Sciatic nerve (tissue), 2 donors: Measurements from ENCODE around the gene TRIM28. TPM values are rescaled to one million over a fixed set of nuclear protein-coding genes. Genes with fewer than 3 reads are reported as not detected.

Source experiments
- ATAC-seq: fragments of 200-7000 bp; cut with Tn5 transposase; one replicate; pipeline ENCODE4 v1.9.1; 2020; ENCODE audit warnings: mild to moderate bottlenecking, moderate library complexity
- DNase-seq: peaks from one replicate; pipeline ENCODE4 v3.0.0-alpha.2; 2020; ENCODE audit warnings: low spot score
- intact Hi-C: fragments of 100-400 bp; cut with DNase I; formaldehyde crosslinking; loops from one replicate; pipeline ENCODE4 v1.14.2; 2022
- total RNA-seq: library from RNA; stranded (reverse); fragmentation: NEBNext Ultra II Directional; extraction: Animal tissue kit (Norgen Biotek cat#: 25700); gene quantifications from one replicate; pipeline ENCODE4 v1.2.1, GENCODE V29; 2021
- donor health status: DM: no; HTN: no; CAD: no.
- donor health status: DM: no; HTN: no; CAD: no.

The TRIM28 gene
- total RNA-seq, 1 donor from 2014 or later = 168 TPM

- ATAC-seq (no peak), DNase-seq (peak; percentile 85)
- intact Hi-C loops = no loop called here
Measured at GRCh38 chr19:58558066-58558622, 14.3 kb downstream of the TRIM28 start, which contains the start of gene UBE2M. UBE2M (minus strand) TSS chr19:58558611; CDS start chr19:58558381, 230 bp downstream.

GRCh38 chr19:58558623-58559274 is 14.9 kb downstream of the TRIM28 start:
- intact Hi-C loops = no loop called here
- ATAC-seq (peak; percentile 89), DNase-seq (peak; percentile 100)

- DNase-seq (peak; percentile 95), ATAC-seq (peak; percentile 83)
- intact Hi-C loops = no loop called here
Measured at GRCh38 chr19:58559275-58560006, 15.6 kb downstream of the TRIM28 start.

- intact Hi-C loops = no loop called here
- DNase-seq (no peak), ATAC-seq (no peak)
Measured at GRCh38 chr19:58560007-58560887, 16.4 kb downstream of the TRIM28 start.

GRCh38 chr19:58560921-58561320 is 17.1 kb downstream of the TRIM28 start:
- DNase-seq (no peak), ATAC-seq (no peak)
- intact Hi-C loops = no loop called here

DNA sequence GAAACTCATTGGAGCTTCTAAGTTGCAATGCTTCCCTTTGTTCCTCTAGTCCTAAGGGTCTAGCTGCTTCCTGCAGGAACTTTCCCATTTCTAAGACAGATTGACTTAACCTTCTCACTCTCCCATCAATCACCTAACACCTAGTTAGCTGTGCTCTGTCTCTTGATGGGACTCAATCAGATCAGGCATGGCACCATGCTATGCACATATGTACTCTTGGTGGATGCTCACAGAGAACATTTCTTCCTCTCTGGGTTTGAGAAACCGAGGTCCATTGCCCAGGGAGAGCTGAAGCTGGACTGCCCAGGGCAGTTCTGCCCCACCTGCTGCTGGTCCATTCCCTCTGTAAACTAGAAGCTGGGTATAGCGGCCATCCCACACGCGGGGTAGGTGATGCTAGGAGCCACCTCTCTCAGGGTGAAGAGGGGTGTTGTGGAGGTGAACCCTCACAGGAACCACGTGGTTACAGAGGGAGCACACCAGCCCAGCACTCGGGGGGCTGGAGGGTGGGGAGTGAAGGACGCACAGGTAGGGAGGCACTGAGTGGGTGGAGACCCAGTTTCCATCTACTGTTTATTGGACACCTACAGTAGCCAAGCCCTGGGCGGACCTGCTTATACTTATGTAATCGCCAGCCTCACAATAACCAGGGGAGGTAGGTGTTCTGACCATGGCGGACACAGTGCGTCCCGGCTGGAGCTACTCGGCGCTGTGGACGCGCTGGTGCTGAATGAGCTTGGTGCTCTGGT is 17.7 kb downstream of the TRIM28 start:
- ATAC-seq = no peak
- intact Hi-C loops = no loop called here
- no peak for DNase-seq

GRCh38 chr19:58562122-58563033 is 18.5 kb downstream of the TRIM28 start:
- ATAC-seq (no peak), DNase-seq (peak; percentile 73)
- intact Hi-C loops = no loop called here

DNA sequence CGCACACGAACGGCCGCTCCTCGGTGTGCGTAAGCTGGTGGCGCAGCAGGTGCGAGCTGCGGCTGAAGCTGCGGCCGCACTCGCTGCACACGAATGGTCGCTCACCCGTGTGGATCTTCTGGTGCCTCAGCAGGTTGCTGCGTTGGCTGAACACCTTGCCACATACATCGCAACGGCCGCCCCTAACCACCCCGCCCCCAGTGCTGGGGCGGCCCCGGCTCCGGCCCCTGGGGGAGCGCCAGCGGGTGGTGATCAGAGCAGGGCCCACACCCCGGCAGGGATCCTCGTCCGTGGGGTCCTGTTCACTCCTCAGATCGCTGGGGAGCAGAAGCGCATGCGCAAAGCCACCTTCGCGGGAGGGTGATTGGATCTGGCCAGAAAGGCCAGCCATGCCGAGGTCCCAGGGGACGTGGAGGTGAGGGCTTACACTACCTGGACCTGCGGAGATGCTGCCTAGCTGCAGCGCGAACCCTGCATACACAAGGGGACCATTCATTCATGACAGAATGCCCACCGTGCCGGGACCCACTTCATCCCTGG is 19.2 kb downstream of the TRIM28 start:
- DNase-seq (peak; percentile 74), ATAC-seq (no peak)
- intact Hi-C loops = no loop called here

- no peak for ATAC-seq
- intact Hi-C loops = no loop called here
- DNase-seq = peak; percentile 56
Measured at GRCh38 chr19:58563823-58564222, 20.0 kb downstream of the TRIM28 start.

DNA sequence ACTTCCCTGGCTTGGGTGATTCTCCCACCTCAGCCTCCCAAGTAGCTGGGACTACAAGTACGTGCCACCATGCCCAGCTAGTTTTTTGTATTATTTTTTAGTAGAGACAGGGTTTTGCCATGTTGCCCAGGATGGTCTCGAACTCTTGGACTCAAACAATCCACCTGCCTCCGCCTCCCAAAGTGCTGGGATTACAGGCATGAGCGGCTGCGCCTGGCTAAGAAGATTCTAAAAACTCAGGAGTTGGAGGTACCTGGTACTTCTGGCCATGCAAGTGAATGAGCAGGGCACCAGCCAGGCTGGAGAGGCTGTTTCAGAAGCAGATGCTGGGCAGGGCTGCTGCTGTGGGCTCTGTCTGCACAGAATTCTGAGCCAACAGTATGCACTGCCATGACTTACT is 23.1 kb downstream of the TRIM28 start:
- no peak for ATAC-seq
- intact Hi-C loops = no loop called here
- DNase-seq = peak; percentile 42

GRCh38 chr19:58568453-58569130 is 24.7 kb downstream of the TRIM28 start:
- intact Hi-C loops = no loop called here
- ATAC-seq (no peak), DNase-seq (peak; percentile 39)

- ATAC-seq (no peak), DNase-seq (peak; percentile 52)
- intact Hi-C loops = no loop called here
Measured at GRCh38 chr19:58569191-58569942, 25.5 kb downstream of the TRIM28 start.

DNA sequence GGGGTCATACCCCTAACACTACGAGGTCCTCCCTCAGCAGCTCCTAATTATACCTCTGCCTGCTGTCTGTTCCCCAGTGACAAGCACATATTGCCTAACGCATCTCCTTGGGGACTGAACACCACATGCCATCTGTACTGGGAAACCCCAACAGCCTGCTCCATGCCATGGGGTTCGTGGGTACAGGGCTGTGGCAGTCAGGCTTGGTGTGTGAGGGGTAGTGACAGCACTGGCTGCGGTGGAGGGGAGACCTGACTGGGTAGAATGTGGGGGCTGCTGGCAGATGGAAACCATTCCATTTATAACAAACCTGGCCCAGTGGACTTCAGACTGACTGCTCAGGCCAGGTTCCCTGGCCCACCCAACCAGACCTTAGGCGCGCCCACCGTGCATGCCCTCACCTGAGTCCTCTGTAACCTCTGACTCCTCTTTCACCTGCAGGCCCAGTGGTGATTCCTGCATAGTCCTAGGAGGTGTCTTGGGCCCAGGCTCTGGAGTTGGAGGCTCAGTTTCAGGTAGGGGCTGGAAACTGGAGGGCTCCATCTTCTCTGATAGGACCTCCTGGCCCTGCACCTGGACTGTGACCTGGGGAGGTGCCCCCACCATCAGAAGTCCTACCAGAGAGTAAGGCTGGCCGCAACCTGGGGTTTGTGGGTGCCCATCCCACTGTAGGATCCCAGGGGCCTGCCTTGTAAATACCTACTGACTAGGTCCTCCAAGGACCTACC is 26.2 kb downstream of the TRIM28 start:
- intact Hi-C loops = no loop called here
- ATAC-seq (no peak), DNase-seq (peak; percentile 54)

GRCh38 chr19:58570770-58571574 is 27.1 kb downstream of the TRIM28 start:
- intact Hi-C loops = no loop called here
- DNase-seq (peak; percentile 61), ATAC-seq (no peak)

- intact Hi-C loops = no loop called here
- peak; percentile 50 for DNase-seq
Measured at GRCh38 chr19:58571575-58571947, 27.7 kb downstream of the TRIM28 start.

More at GRCh38 chr19:58571575-58571947, 27.7 kb downstream of the TRIM28 start:
- ATAC-seq = no peak
